T-helper 17 cell (primary cell): ENCODE data around the gene SSC5D. TPM values are rescaled to one million over a fixed set of nuclear protein-coding genes. Genes with fewer than 3 reads are reported as not detected.

Source experiments
- ATAC-seq: fragments of 150-1000 bp; cut with Tn5 transposase; 2 replicates; pipeline ENCODE4 v1.10.0; 2021; ENCODE audit warnings: mild to moderate bottlenecking, moderate library complexity
- DNase-seq, 3 donors: peaks; one replicate each; pipeline versions ENCODE4 v3.0.0 to v3.0.0-alpha.2; 2020 to 2021
- H3K9me3 ChIP-seq: one replicate; pipeline ENCODE4 v1.7.0; 2013; ENCODE audit warnings: low read length, mild to moderate bottlenecking; ENCODE audit not compliant: control insufficient read depth, poor library complexity, severe bottlenecking
- H3K27ac Mint-ChIP-seq: one replicate; pipeline ENCODE4 v1.8.0; 2022; ENCODE audit warnings: mild to moderate bottlenecking, moderate library complexity, mixed read lengths
- H3K27me3 Mint-ChIP-seq: one replicate; pipeline ENCODE4 v1.8.0; 2022; ENCODE audit warnings: mixed read lengths
- H3K36me3 Mint-ChIP-seq: one replicate; pipeline ENCODE4 v1.8.0; 2022; ENCODE audit warnings: low read depth, mixed read lengths
- H3K4me1 Mint-ChIP-seq: one replicate; pipeline ENCODE4 v1.8.0; 2022; ENCODE audit warnings: mild to moderate bottlenecking, mixed read lengths
- H3K4me3 Mint-ChIP-seq: one replicate; pipeline ENCODE4 v1.8.0; 2022; ENCODE audit warnings: mild to moderate bottlenecking, moderate library complexity, mixed read lengths
- total RNA-seq, 4 donors: library from RNA in 2 of 4; stranded (reverse) in 2 of 4; gene quantifications; one replicate each; pipeline ENCODE4 v1.2.3 and lab custom pipeline; 2022 to 2026

Gene SSC5D
- total RNA-seq, 2 donors from 2014 or later = 0.08 to 0.47 TPM

GRCh38 chr19:55541091-55541490 is 52.9 kb downstream of the SSC5D start:
- H3K27ac Mint-ChIP-seq = no peak overlapping the region
- DNase-seq (no peak), ATAC-seq (no peak)
- no peaks in the 10 kb centered on the region for H3K4me1 Mint-ChIP-seq
- H3K9me3 ChIP-seq = no peaks in the 10 kb centered on the region
- peaks cover 4% of the 10 kb centered on the region for H3K36me3 Mint-ChIP-seq
- peaks cover 12% of the 10 kb centered on the region for H3K27me3 Mint-ChIP-seq
- no peak overlapping the region for H3K4me3 Mint-ChIP-seq

- ATAC-seq (no peak), DNase-seq (no peak)
- peaks cover 18% of the 10 kb centered on the region for H3K27me3 Mint-ChIP-seq
- no peak overlapping the region for H3K27ac Mint-ChIP-seq
- no peak overlapping the region for H3K4me3 Mint-ChIP-seq
- no peaks in the 10 kb centered on the region for H3K4me1 Mint-ChIP-seq
- H3K9me3 ChIP-seq = no peaks in the 10 kb centered on the region
- peaks cover 6% of the 10 kb centered on the region for H3K36me3 Mint-ChIP-seq
Observed at GRCh38 chr19:55542292-55542855, 54.1 kb downstream of the SSC5D start.

GRCh38 chr19:55543567-55543966 is 55.3 kb downstream of the SSC5D start:
- no peaks in the 10 kb centered on the region for H3K9me3 ChIP-seq
- Mint-ChIP-seq H3K4me1 (no peaks in the 10 kb centered on the region), H3K4me3 (no peak overlapping the region), H3K36me3 (peaks cover 7% of the 10 kb centered on the region), H3K27ac (no peak overlapping the region), H3K27me3 (peaks cover 28% of the 10 kb centered on the region)
- ATAC-seq = no peak
- DNase-seq = no peak

- Mint-ChIP-seq H3K4me1 (no peaks in the 10 kb centered on the region), H3K27me3 (peaks cover 28% of the 10 kb centered on the region), H3K27ac (no peak overlapping the region), H3K36me3 (peaks cover 7% of the 10 kb centered on the region), H3K4me3 (no peak overlapping the region)
- H3K9me3 ChIP-seq = no peaks in the 10 kb centered on the region
- ATAC-seq (no peak), DNase-seq (no peak)
Observed at GRCh38 chr19:55544014-55544413, 55.8 kb downstream of the SSC5D start.

- Mint-ChIP-seq H3K4me1 (no peaks in the 10 kb centered on the region), H3K27me3 (peaks cover 28% of the 10 kb centered on the region), H3K4me3 (no peak overlapping the region), H3K27ac (no peak overlapping the region), H3K36me3 (peaks cover 7% of the 10 kb centered on the region)
- no peaks in the 10 kb centered on the region for H3K9me3 ChIP-seq
- DNase-seq (no peak), ATAC-seq (no peak)
Observed at GRCh38 chr19:55544776-55545439, 56.7 kb downstream of the SSC5D start.

- DNase-seq (no peak), ATAC-seq (no peak)
- Mint-ChIP-seq H3K4me1 (no peaks in the 10 kb centered on the region), H3K27me3 (peaks cover 28% of the 10 kb centered on the region), H3K4me3 (no peak within 1 kb of the TSS), H3K27ac (no peak within 1 kb of the TSS), H3K36me3 (peaks cover 7% of the 10 kb centered on the region)
- H3K9me3 ChIP-seq = no peaks in the 10 kb centered on the region
Observed at GRCh38 chr19:55545443-55545842, 57.2 kb downstream of the SSC5D start, which contains the start of gene SBK3. Gene SBK3 (minus strand): TSS chr19:55545543. CDS start chr19:55545543, 0 bp downstream.

GRCh38 chr19:55546011-55546410 is 57.8 kb downstream of the SSC5D start:
- DNase-seq (no peak), ATAC-seq (no peak)
- Mint-ChIP-seq H3K4me3 (no peak overlapping the region), H3K36me3 (peaks cover 7% of the 10 kb centered on the region), H3K27me3 (peaks cover 30% of the 10 kb centered on the region), H3K27ac (no peak overlapping the region), H3K4me1 (no peaks in the 10 kb centered on the region)
- no peaks in the 10 kb centered on the region for H3K9me3 ChIP-seq

- no peaks in the 10 kb centered on the region for H3K4me1 Mint-ChIP-seq
- H3K9me3 ChIP-seq = no peaks in the 10 kb centered on the region
- no peak overlapping the region for H3K27ac Mint-ChIP-seq
- H3K36me3 Mint-ChIP-seq = peaks cover 7% of the 10 kb centered on the region
- ATAC-seq = no peak
- H3K4me3 Mint-ChIP-seq = no peak overlapping the region
- no peak for DNase-seq
- H3K27me3 Mint-ChIP-seq = peaks cover 37% of the 10 kb centered on the region
Observed at GRCh38 chr19:55546822-55547614, 58.8 kb downstream of the SSC5D start.

- no peaks in the 10 kb centered on the region for H3K4me1 Mint-ChIP-seq
- no peak overlapping the region for H3K27ac Mint-ChIP-seq
Observed at GRCh38 chr19:55549500-55550320, 61.5 kb downstream of the SSC5D start.

GRCh38 chr19:55550321-55550650 is 62.0 kb downstream of the SSC5D start:
- peaks cover 7% of the 10 kb centered on the region for H3K36me3 Mint-ChIP-seq
- H3K27me3 Mint-ChIP-seq = peaks cover 56% of the 10 kb centered on the region
- no peaks in the 10 kb centered on the region for H3K9me3 ChIP-seq
- no peak for ATAC-seq
- no peak for DNase-seq
- H3K4me3 Mint-ChIP-seq = no peak overlapping the region
- no peaks in the 10 kb centered on the region for H3K4me1 Mint-ChIP-seq
- H3K27ac Mint-ChIP-seq = no peak overlapping the region

More at GRCh38 chr19:55549500-55550320, 61.5 kb downstream of the SSC5D start:
- Mint-ChIP-seq H3K4me3 (no peak overlapping the region), H3K27me3 (peaks cover 57% of the 10 kb centered on the region), H3K36me3 (peaks cover 7% of the 10 kb centered on the region)
- DNase-seq (no peak), ATAC-seq (no peak)
- no peaks in the 10 kb centered on the region for H3K9me3 ChIP-seq

- H3K9me3 ChIP-seq = no peaks in the 10 kb centered on the region
- Mint-ChIP-seq H3K4me3 (no peak overlapping the region), H3K36me3 (peaks cover 2% of the 10 kb centered on the region), H3K4me1 (no peaks in the 10 kb centered on the region), H3K27ac (no peak overlapping the region), H3K27me3 (peaks cover 43% of the 10 kb centered on the region)
- DNase-seq (no peak), ATAC-seq (no peak)
Observed at GRCh38 chr19:55552206-55552605, 64.0 kb downstream of the SSC5D start.

GRCh38 chr19:55552620-55553019 is 64.4 kb downstream of the SSC5D start:
- Mint-ChIP-seq H3K4me1 (peaks cover 2% of the 10 kb centered on the region), H3K36me3 (no peaks in the 10 kb centered on the region)
- no peak for DNase-seq

More at GRCh38 chr19:55552620-55553019, 64.4 kb downstream of the SSC5D start:
- Mint-ChIP-seq H3K4me3 (no peak overlapping the region), H3K27ac (no peak overlapping the region), H3K27me3 (peaks cover 39% of the 10 kb centered on the region)
- no peak for ATAC-seq
- no peaks in the 10 kb centered on the region for H3K9me3 ChIP-seq
